H7 (cell line): ENCODE results near the gene TMEM170B. TPM values are rescaled to one million over a fixed set of nuclear protein-coding genes. Genes with fewer than 3 reads are reported as not detected.

Experiments
- DNase-seq: peaks from one replicate; pipeline ENCODE4 v3.0.0; 2012
- H3K27me3 ChIP-seq: 2 replicates; pipeline ENCODE4 v1.6.0; 2011; ENCODE audit warnings: mild to moderate bottlenecking, low read length; ENCODE audit not compliant: control insufficient read depth, insufficient read depth
- H3K36me3 ChIP-seq: replicated peaks from 2 replicates; pipeline ENCODE4 v1.5.1; 2011; ENCODE audit warnings: low read length; ENCODE audit not compliant: control insufficient read depth, insufficient read depth
- H3K4me3 ChIP-seq: 2 replicates; pipeline ENCODE4 v1.5.1; 2011; ENCODE audit warnings: low read depth, mild to moderate bottlenecking, control low read depth, low read length, moderate library complexity; ENCODE audit not compliant: insufficient read depth
- total RNA-seq: library from RNA; depleted of rRNA; stranded (reverse); fragments of >200 nt; shearing (Covaris generic); gene quantifications from 2 replicates; pipeline ENCODE4 v1.2.3, GENCODE V29; 2014; rRNA removed

Gene TMEM170B
- total RNA-seq, 1 experiment from 2014 or later = 1.5 TPM

DNA sequence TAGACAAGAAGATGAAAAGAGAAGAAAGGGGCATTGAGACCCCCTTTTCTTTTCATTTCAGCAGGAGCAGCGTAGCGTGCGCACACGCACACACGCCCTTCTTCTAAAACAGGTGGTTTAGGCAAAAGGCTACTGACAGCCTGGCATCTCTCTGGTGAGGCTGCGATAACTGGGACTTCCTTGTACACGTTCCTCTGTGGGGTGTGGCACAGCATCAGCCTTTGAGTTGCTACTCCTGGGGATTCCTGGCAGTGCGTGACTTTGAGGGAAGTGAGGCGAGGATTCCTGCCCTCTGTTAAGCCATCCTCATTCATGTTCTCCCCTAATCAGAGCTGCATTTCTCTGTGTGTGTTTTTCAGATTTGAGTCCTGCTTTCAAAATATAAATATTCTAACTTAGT, 94.7 kb downstream of the TMEM170B start:
- no peaks in the 10 kb centered on the region for H3K36me3 ChIP-seq
- no peak for DNase-seq
- H3K4me3 ChIP-seq = no peak overlapping the region
- H3K27me3 ChIP-seq = no peaks in the 10 kb centered on the region

DNA sequence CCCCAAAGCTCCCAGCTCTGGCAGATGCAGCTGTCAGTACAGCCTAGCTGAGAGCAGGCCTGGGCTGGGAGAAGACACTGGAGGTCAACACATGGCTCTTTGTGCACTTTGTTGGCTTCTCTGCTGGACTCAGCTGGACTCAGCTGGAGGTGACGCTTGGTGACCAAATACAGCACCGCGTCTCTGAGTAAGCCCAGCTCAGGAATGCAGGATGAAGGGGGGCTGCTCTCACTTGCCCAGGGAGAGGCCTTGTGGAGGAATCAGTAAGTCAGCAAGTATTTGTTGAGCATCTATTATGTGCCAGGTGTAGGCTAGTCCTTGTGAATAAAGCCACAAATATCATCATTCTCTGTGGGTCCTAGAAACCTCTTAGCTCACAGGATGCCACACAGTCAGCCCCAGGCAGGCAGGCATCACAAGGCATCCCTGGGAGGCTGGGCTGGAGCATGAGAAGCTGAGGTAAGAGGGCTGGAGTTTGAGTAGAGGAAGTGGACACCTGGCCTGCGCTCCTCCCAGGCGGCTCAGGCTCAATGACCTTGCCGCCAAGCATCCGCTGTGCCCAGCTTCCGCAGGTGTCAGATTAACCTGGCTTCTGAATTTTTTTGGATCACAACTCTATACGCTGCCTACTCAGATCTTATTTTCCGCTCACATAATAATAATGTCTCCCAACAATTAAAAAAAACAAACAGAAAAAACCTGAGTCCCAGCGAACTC, 95.4 kb downstream of the TMEM170B start:
- no peak overlapping the region for H3K4me3 ChIP-seq
- no peak for DNase-seq
- no peaks in the 10 kb centered on the region for H3K27me3 ChIP-seq
- H3K36me3 ChIP-seq = no peaks in the 10 kb centered on the region

Other genes with a start within 250 kb of the TMEM170B start
- gene ADTRP, start 241.1 kb downstream of the TMEM170B start, total RNA-seq = 0.21 TPM in 1 of 2 replicates, not detected in the other